ENCODE data around the gene RAB4B. TPM values are rescaled to one million over a fixed set of nuclear protein-coding genes. Genes with fewer than 3 reads are reported as not detected.

The RAB4B gene
- total RNA-seq, 4 donors from 2014 or later: 22.9 to 26.6 (median 23.2) TPM

- Histone ChIP-seq H3K4me3 (peak overlapping the region; percentile 77 to 99 (median 98)), H3K4me1 (peaks cover 54 to 61% (median 58%) of the 10 kb centered on the region in 4 donors), H3K9me3 (no peaks in the 10 kb centered on the region), H3K27me3 (no peaks in the 10 kb centered on the region), H3K27ac (replicated peaks in 1 of 4) (peak overlapping the region; percentile 95 to 99 (median 96)), H3K36me3 (peaks cover 5 to 23% (median 20%) of the 10 kb centered on the region in 4 donors)
- WGBS: 2% methylated on average over 37 of the region's 40 CpGs
- TF ChIP-seq POLR2A (IDR thresholded peaks at IDR 0.05; ENCODE audit: low read depth): no peak
- peak in 1 of 2 donors; percentile 52 for TF ChIP-seq POLR2AphosphoS5 (IDR thresholded peaks at IDR 0.05)
- DNase-seq (ENCODE audit: extremely low spot score): no peak
- intact Hi-C loops (cut with DNase I): loop anchor here (5.0 kb wide), 2 partner anchors 47 to 137 kb away; partner anchors contain the start of genes ACTMAP and SNRPA
Observed at GRCh38 chr19:40799558-40800338, 21.7 kb downstream of the RAB4B start.

GRCh38 chr19:40800339-40800996, 22.4 kb downstream of the RAB4B start:
- DNase-seq (ENCODE audit: extremely low spot score): no peak
- TF ChIP-seq CTCF (IDR thresholded peaks at IDR 0.05) (no peak), EP300 (IDR thresholded peaks at IDR 0.05) (no peak), POLR2A (IDR thresholded peaks at IDR 0.05; ENCODE audit: low read depth) (no peak), POLR2AphosphoS5 (IDR thresholded peaks at IDR 0.05) (no peak)
- Histone ChIP-seq H3K4me3 (peak overlapping the region; percentile 77 to 99 (median 98)), H3K36me3 (peaks cover 5 to 25% (median 23%) of the 10 kb centered on the region in 4 donors), H3K27me3 (no peaks in the 10 kb centered on the region), H3K9me3 (no peaks in the 10 kb centered on the region), H3K27ac (replicated peaks in 1 of 4) (peak overlapping the region; percentile 95 to 99 (median 96)), H3K4me1 (peaks cover 61 to 68% (median 65%) of the 10 kb centered on the region in 4 donors)
- intact Hi-C loops (cut with DNase I): loop anchor here (5.0 kb wide), 1 partner anchor 138 kb away; no protein-coding TSS in a partner anchor
- WGBS: 59% methylated on average over 24 of the region's 27 CpGs

GRCh38 chr19:40800997-40801377, 22.9 kb downstream of the RAB4B start:
- H3K9me3 ChIP-seq: no peaks in the 10 kb centered on the region
- H3K27me3 ChIP-seq: no peaks in the 10 kb centered on the region
- WGBS: 80% methylated on average over 8 of the region's 27 CpGs
- peaks cover 5 to 27% (median 25%) of the 10 kb centered on the region in 4 donors for H3K36me3 ChIP-seq
- peaks cover 66 to 73% (median 71%) of the 10 kb centered on the region in 4 donors for H3K4me1 ChIP-seq
- DNase-seq (ENCODE audit: extremely low spot score): no peak
- H3K27ac ChIP-seq (replicated peaks in 1 of 4): peak overlapping the region; percentile 95 to 99 (median 96)
- H3K4me3 ChIP-seq: peak overlapping the region; percentile 77 to 99 (median 98)
- no peak for TF ChIP-seq POLR2AphosphoS5 (IDR thresholded peaks at IDR 0.05)
- no peak for TF ChIP-seq POLR2A (IDR thresholded peaks at IDR 0.05; ENCODE audit: low read depth)
- no peak for TF ChIP-seq CTCF (IDR thresholded peaks at IDR 0.05)
- TF ChIP-seq EP300 (IDR thresholded peaks at IDR 0.05): no peak
- intact Hi-C loops (cut with DNase I): loop anchor here (5.0 kb wide), 1 partner anchor 139 kb away; no protein-coding TSS in a partner anchor

GRCh38 chr19:40801426-40802299, 23.6 kb downstream of the RAB4B start:
- no peaks in the 10 kb centered on the region for H3K27me3 ChIP-seq
- WGBS: 47% methylated on average over 12 of the region's 13 CpGs
- peaks cover 73 to 80% (median 77%) of the 10 kb centered on the region in 4 donors for H3K4me1 ChIP-seq
- no peaks in the 10 kb centered on the region for H3K9me3 ChIP-seq
- H3K4me3 ChIP-seq: peak overlapping the region; percentile 77 to 99 (median 98)
- DNase-seq (ENCODE audit: extremely low spot score): no peak
- peaks cover 5 to 27% (median 20%) of the 10 kb centered on the region in 4 donors for H3K36me3 ChIP-seq
- intact Hi-C loops (cut with DNase I): loop anchor here (5.0 kb wide), 1 partner anchor 139 kb away; no protein-coding TSS in a partner anchor
- H3K27ac ChIP-seq (replicated peaks in 1 of 4): peak overlapping the region; percentile 95 to 99 (median 96)
- TF ChIP-seq EP300 (IDR thresholded peaks at IDR 0.05) (no peak), POLR2AphosphoS5 (IDR thresholded peaks at IDR 0.05) (no peak), CTCF (IDR thresholded peaks at IDR 0.05) (no peak), POLR2A (IDR thresholded peaks at IDR 0.05; ENCODE audit: low read depth) (no peak)

All from esophagus muscularis mucosa (tissue), 4 donors.